Activated T-helper 2 cell treated with anti-CD3 and anti-CD28 coated beads, Interferon-gamma antibody, Interleukin-2, Interleukin-4, amounts not matched to agents 10 μg/mL and 5 μg/mL and 100 μg/mL, durations not matched to agents 14 hours and 24 hours and 36 hours (primary cell): ENCODE measurements around the gene KIF16B. TPM values are rescaled to one million over a fixed set of nuclear protein-coding genes. Genes with fewer than 3 reads are reported as not detected.

ENCODE experiments used
- DNase-seq: peaks from one replicate; pipeline ENCODE4 v3.0.0; 2021; ENCODE audit warnings: low spot score
- H3K27ac Mint-ChIP-seq: one replicate; pipeline ENCODE4 v1.8.0; 2021; ENCODE audit warnings: mixed read lengths
- H3K27me3 Mint-ChIP-seq: one replicate; pipeline ENCODE4 v1.8.0; 2021; ENCODE audit warnings: low read depth, mixed read lengths
- H3K36me3 Mint-ChIP-seq: one replicate; pipeline ENCODE4 v1.8.0; 2021; ENCODE audit warnings: low read depth, mixed read lengths
- H3K4me1 Mint-ChIP-seq: one replicate; pipeline ENCODE4 v1.8.0; 2021; ENCODE audit warnings: low read depth, mixed read lengths
- H3K4me3 Mint-ChIP-seq: one replicate; pipeline ENCODE4 v1.8.0; 2021; ENCODE audit warnings: low read depth, mild to moderate bottlenecking, moderate library complexity, mixed read lengths
- H3K9me3 Mint-ChIP-seq: one replicate; pipeline ENCODE4 v1.8.0; 2021; ENCODE audit warnings: mixed read lengths
- intact Hi-C: fragments of 100-400 bp; cut with micrococcal nuclease; formaldehyde crosslinking; loops from one replicate; pipeline ENCODE4 v1.15.1; 2023
- total RNA-seq: library from RNA; stranded (reverse); gene quantifications from 2 replicates; pipeline ENCODE4 v1.2.3, GENCODE V29; 2022

KIF16B gene
- total RNA-seq, result 6.2 and 6.8 TPM in 2 replicates

- H3K9me3 Mint-ChIP-seq, result no peaks in the 10 kb centered on the region
- no peaks in the 10 kb centered on the region for H3K36me3 Mint-ChIP-seq
- H3K4me3 Mint-ChIP-seq, result peak within 1 kb of the TSS; percentile 90
- peaks cover 26% of the 10 kb centered on the region for H3K4me1 Mint-ChIP-seq
- intact Hi-C loops, result loop anchor here (5.0 to 10.0 kb wide), 2 partner anchors 1392 to 1714 kb away; partner anchors contain the start of genes MGME1, SNX5 and ZNF133
- H3K27me3 Mint-ChIP-seq, result no peaks in the 10 kb centered on the region
- peak; percentile 80 for DNase-seq
- H3K27ac Mint-ChIP-seq, result peak within 1 kb of the TSS; percentile 81
Observed at GRCh38 chr20:16573001-16573965, at the start of gene KIF16B. Gene KIF16B (minus strand): TSS chr20:16573448. CDS start chr20:16573275, 173 bp downstream.

- Mint-ChIP-seq H3K9me3 (no peaks in the 10 kb centered on the region), H3K27ac (no peak overlapping the region), H3K36me3 (no peaks in the 10 kb centered on the region), H3K4me3 (no peak overlapping the region), H3K4me1 (no peaks in the 10 kb centered on the region), H3K27me3 (no peaks in the 10 kb centered on the region)
- DNase-seq, result no peak
- intact Hi-C loops, result no loop called here
Observed at GRCh38 chr20:16622501-16622900, 49.3 kb upstream of the KIF16B start.

- H3K27ac Mint-ChIP-seq, result no peak overlapping the region
- H3K27me3 Mint-ChIP-seq, result no peaks in the 10 kb centered on the region
- no peaks in the 10 kb centered on the region for H3K9me3 Mint-ChIP-seq
- no peaks in the 10 kb centered on the region for H3K36me3 Mint-ChIP-seq
- DNase-seq, result no peak
- intact Hi-C loops, result no loop called here
- no peak overlapping the region for H3K4me3 Mint-ChIP-seq
- H3K4me1 Mint-ChIP-seq, result no peaks in the 10 kb centered on the region
Observed at GRCh38 chr20:16621435-16622141, 48.3 kb upstream of the KIF16B start.

- no peaks in the 10 kb centered on the region for H3K36me3 Mint-ChIP-seq
Observed at GRCh38 chr20:16620961-16621360, 47.7 kb upstream of the KIF16B start.

GRCh38 chr20:16619953-16620352 lies 46.7 kb upstream of the KIF16B start:
- no peaks in the 10 kb centered on the region for H3K9me3 Mint-ChIP-seq
- no peak overlapping the region for H3K27ac Mint-ChIP-seq
- H3K27me3 Mint-ChIP-seq, result no peaks in the 10 kb centered on the region
- intact Hi-C loops, result no loop called here
- no peak overlapping the region for H3K4me3 Mint-ChIP-seq
- H3K4me1 Mint-ChIP-seq, result no peaks in the 10 kb centered on the region
- no peaks in the 10 kb centered on the region for H3K36me3 Mint-ChIP-seq
- no peak for DNase-seq

More at GRCh38 chr20:16620961-16621360, 47.7 kb upstream of the KIF16B start:
- intact Hi-C loops, result no loop called here
- no peak overlapping the region for H3K4me3 Mint-ChIP-seq
- H3K27me3 Mint-ChIP-seq, result no peaks in the 10 kb centered on the region
- no peaks in the 10 kb centered on the region for H3K9me3 Mint-ChIP-seq
- no peak for DNase-seq
- H3K27ac Mint-ChIP-seq, result no peak overlapping the region
- no peaks in the 10 kb centered on the region for H3K4me1 Mint-ChIP-seq

- intact Hi-C loops, result no loop called here
- Mint-ChIP-seq H3K4me1 (no peaks in the 10 kb centered on the region), H3K27ac (no peak overlapping the region), H3K9me3 (no peaks in the 10 kb centered on the region), H3K4me3 (no peak overlapping the region), H3K36me3 (no peaks in the 10 kb centered on the region), H3K27me3 (no peaks in the 10 kb centered on the region)
- no peak for DNase-seq
Observed at GRCh38 chr20:16617056-16617455, 43.8 kb upstream of the KIF16B start.

- Mint-ChIP-seq H3K4me3 (no peak overlapping the region), H3K9me3 (no peaks in the 10 kb centered on the region), H3K4me1 (no peaks in the 10 kb centered on the region), H3K27ac (no peak overlapping the region), H3K36me3 (no peaks in the 10 kb centered on the region), H3K27me3 (no peaks in the 10 kb centered on the region)
- intact Hi-C loops, result no loop called here
- DNase-seq, result no peak
Observed at GRCh38 chr20:16616317-16616716, 43.1 kb upstream of the KIF16B start.

GRCh38 chr20:16615199-16615598 lies 42.0 kb upstream of the KIF16B start:
- intact Hi-C loops, result no loop called here
- Mint-ChIP-seq H3K27ac (no peak overlapping the region), H3K4me3 (no peak overlapping the region), H3K4me1 (no peaks in the 10 kb centered on the region), H3K36me3 (no peaks in the 10 kb centered on the region), H3K27me3 (no peaks in the 10 kb centered on the region), H3K9me3 (no peaks in the 10 kb centered on the region)
- no peak for DNase-seq

GRCh38 chr20:16613954-16614353 lies 40.7 kb upstream of the KIF16B start:
- H3K9me3 Mint-ChIP-seq, result no peaks in the 10 kb centered on the region
- no peaks in the 10 kb centered on the region for H3K36me3 Mint-ChIP-seq
- H3K27ac Mint-ChIP-seq, result no peak overlapping the region
- DNase-seq, result no peak
- no peak overlapping the region for H3K4me3 Mint-ChIP-seq
- H3K4me1 Mint-ChIP-seq, result no peaks in the 10 kb centered on the region
- intact Hi-C loops, result no loop called here
- peaks cover 2% of the 10 kb centered on the region for H3K27me3 Mint-ChIP-seq

GRCh38 chr20:16612706-16613105 lies 39.5 kb upstream of the KIF16B start:
- Mint-ChIP-seq H3K36me3 (no peaks in the 10 kb centered on the region), H3K9me3 (no peaks in the 10 kb centered on the region), H3K27ac (no peak overlapping the region), H3K4me1 (no peaks in the 10 kb centered on the region), H3K27me3 (peaks cover 2% of the 10 kb centered on the region), H3K4me3 (no peak overlapping the region)
- intact Hi-C loops, result no loop called here
- DNase-seq, result no peak

- intact Hi-C loops, result no loop called here
- no peak overlapping the region for H3K27ac Mint-ChIP-seq
- no peaks in the 10 kb centered on the region for H3K4me1 Mint-ChIP-seq
- no peak for DNase-seq
- no peaks in the 10 kb centered on the region for H3K9me3 Mint-ChIP-seq
- H3K4me3 Mint-ChIP-seq, result no peak overlapping the region
- H3K36me3 Mint-ChIP-seq, result no peaks in the 10 kb centered on the region
- H3K27me3 Mint-ChIP-seq, result peaks cover 2% of the 10 kb centered on the region
Observed at GRCh38 chr20:16611817-16612216, 38.6 kb upstream of the KIF16B start.

GRCh38 chr20:16609066-16609465 lies 35.8 kb upstream of the KIF16B start:
- intact Hi-C loops, result no loop called here
- peaks cover 2% of the 10 kb centered on the region for H3K27me3 Mint-ChIP-seq
- H3K4me3 Mint-ChIP-seq, result no peak overlapping the region
- H3K9me3 Mint-ChIP-seq, result no peaks in the 10 kb centered on the region
- H3K27ac Mint-ChIP-seq, result no peak overlapping the region
- H3K4me1 Mint-ChIP-seq, result no peaks in the 10 kb centered on the region
- H3K36me3 Mint-ChIP-seq, result no peaks in the 10 kb centered on the region
- DNase-seq, result no peak

- Mint-ChIP-seq H3K27ac (no peak overlapping the region), H3K27me3 (peaks cover 2% of the 10 kb centered on the region), H3K4me3 (no peak overlapping the region), H3K9me3 (no peaks in the 10 kb centered on the region), H3K36me3 (no peaks in the 10 kb centered on the region), H3K4me1 (no peaks in the 10 kb centered on the region)
- intact Hi-C loops, result no loop called here
- DNase-seq, result no peak
Observed at GRCh38 chr20:16608277-16608650, 35.0 kb upstream of the KIF16B start.
